Measurements from ENCODE around the gene PARP8.

DNA sequence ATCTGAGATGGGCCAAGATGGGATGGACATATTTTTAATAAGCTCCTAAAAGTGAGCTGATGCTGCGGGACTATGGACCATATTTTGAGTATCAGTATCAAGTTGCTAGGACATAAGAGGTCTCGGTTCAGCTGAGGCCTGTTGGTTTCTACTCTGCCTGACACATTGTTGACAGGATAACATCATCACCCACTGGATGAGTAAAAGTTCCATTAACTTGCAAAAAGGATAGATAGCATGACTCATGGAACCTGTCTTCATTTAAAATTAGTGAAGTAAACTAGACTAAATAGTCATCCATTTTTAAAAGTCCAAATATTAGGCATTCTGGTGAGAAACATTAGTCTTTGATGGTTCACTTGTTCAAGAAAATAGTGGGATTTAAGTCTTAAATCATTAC is 33.3 kb downstream of the PARP8 start:
- TF ChIP-seq, protein P1, sequence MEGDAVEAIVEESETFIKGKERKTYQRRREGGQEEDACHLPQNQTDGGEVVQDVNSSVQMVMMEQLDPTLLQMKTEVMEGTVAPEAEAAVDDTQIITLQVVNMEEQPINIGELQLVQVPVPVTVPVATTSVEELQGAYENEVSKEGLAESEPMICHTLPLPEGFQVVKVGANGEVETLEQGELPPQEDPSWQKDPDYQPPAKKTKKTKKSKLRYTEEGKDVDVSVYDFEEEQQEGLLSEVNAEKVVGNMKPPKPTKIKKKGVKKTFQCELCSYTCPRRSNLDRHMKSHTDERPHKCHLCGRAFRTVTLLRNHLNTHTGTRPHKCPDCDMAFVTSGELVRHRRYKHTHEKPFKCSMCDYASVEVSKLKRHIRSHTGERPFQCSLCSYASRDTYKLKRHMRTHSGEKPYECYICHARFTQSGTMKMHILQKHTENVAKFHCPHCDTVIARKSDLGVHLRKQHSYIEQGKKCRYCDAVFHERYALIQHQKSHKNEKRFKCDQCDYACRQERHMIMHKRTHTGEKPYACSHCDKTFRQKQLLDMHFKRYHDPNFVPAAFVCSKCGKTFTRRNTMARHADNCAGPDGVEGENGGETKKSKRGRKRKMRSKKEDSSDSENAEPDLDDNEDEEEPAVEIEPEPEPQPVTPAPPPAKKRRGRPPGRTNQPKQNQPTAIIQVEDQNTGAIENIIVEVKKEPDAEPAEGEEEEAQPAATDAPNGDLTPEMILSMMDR (IDR thresholded peaks at IDR 0.05): no peak
- TF ChIP-seq POLR2A (IDR thresholded peaks at IDR 0.05): no peak
- TF ChIP-seq POLR2AphosphoS5 (IDR thresholded peaks at IDR 0.05): no peak
- no peak for TF ChIP-seq EP300 (IDR thresholded peaks at IDR 0.05; ENCODE audit: low read depth)
